ENCODE measurements around the gene COL20A1. TPM values are rescaled to one million over a fixed set of nuclear protein-coding genes. Genes with fewer than 3 reads are reported as not detected.

COL20A1 gene
- total and polyA plus RNA-seq, 4 donors: 0.06 to 0.09 TPM; not detected in 2

- no peak for TF ChIP-seq CTCF (IDR thresholded peaks at IDR 0.05; ENCODE audit: control extremely low read depth, extremely low read depth)
- H3K27ac ChIP-seq (ENCODE audit: low read depth in 1 of 2, low read length in 1 of 2): no peak overlapping the region
- no peaks in the 10 kb centered on the region for H3K36me3 ChIP-seq (ENCODE audit: control insufficient read depth in 4 of 4, insufficient read depth in 4 of 4, low read length in 4 of 4)
- no peaks in the 10 kb centered on the region for H3K9me3 ChIP-seq (ENCODE audit: control insufficient read depth in 4 of 4, insufficient read depth in 3 of 4, low read length in 3 of 4)
- H3K27me3 ChIP-seq (ENCODE audit: control insufficient read depth in 3 of 3, insufficient read depth in 3 of 3, low read length in 2 of 3): peaks cover 0 to 13% (median 11%) of the 10 kb centered on the region in 3 donors
- H3K9ac ChIP-seq (ENCODE audit: insufficient read depth in 1 of 2, low read length in 2 of 2): no peak overlapping the region
- whole genome bisulfite sequencing, 2 donors: 90 to 93% methylated on average over 8 of the region's 8 CpGs
- no peak for DNase-seq
- ATAC-seq (ENCODE audit: insufficient read depth, low FRiP score): no peak
- H3K4me1 ChIP-seq (ENCODE audit: control insufficient read depth in 5 of 5, insufficient read depth in 5 of 5, low read length in 5 of 5): peaks cover 0 to 24% (median 6%) of the 10 kb centered on the region in 5 donors
- H3K4me3 ChIP-seq: no peak overlapping the region
Observed at GRCh38 chr20:63356511-63356910, 63.5 kb downstream of the COL20A1 start.

- ATAC-seq (ENCODE audit: insufficient read depth, low FRiP score) (no peak), DNase-seq (no peak)
- no peak for TF ChIP-seq CTCF (IDR thresholded peaks at IDR 0.05; ENCODE audit: control extremely low read depth, extremely low read depth)
- Histone ChIP-seq H3K4me3 (no peak overlapping the region), H3K36me3 (ENCODE audit: control insufficient read depth in 4 of 4, insufficient read depth in 4 of 4, low read length in 4 of 4) (no peaks in the 10 kb centered on the region), H3K27ac (ENCODE audit: low read depth in 1 of 2, low read length in 1 of 2) (no peak overlapping the region), H3K9ac (ENCODE audit: insufficient read depth in 1 of 2, low read length in 2 of 2) (no peak overlapping the region), H3K9me3 (ENCODE audit: control insufficient read depth in 4 of 4, insufficient read depth in 3 of 4, low read length in 3 of 4) (no peaks in the 10 kb centered on the region), H3K4me1 (ENCODE audit: control insufficient read depth in 5 of 5, insufficient read depth in 5 of 5, low read length in 5 of 5) (peaks cover 0 to 17% (median 4%) of the 10 kb centered on the region in 5 donors), H3K27me3 (ENCODE audit: control insufficient read depth in 3 of 3, insufficient read depth in 3 of 3, low read length in 2 of 3) (peaks cover 0 to 19% (median 11%) of the 10 kb centered on the region in 3 donors)
- WGBS, 2 donors: 77 to 82% methylated on average over 30 of the region's 30 CpGs
Observed at GRCh38 chr20:63356931-63357879, 64.2 kb downstream of the COL20A1 start.

GRCh38 chr20:63357921-63358905, 65.2 kb downstream of the COL20A1 start:
- Histone ChIP-seq H3K27me3 (ENCODE audit: control insufficient read depth in 3 of 3, insufficient read depth in 3 of 3, low read length in 2 of 3) (peaks cover 0 to 28% (median 21%) of the 10 kb centered on the region in 3 donors), H3K27ac (ENCODE audit: low read depth in 1 of 2, low read length in 1 of 2) (no peak overlapping the region), H3K9ac (ENCODE audit: insufficient read depth in 1 of 2, low read length in 2 of 2) (no peak overlapping the region), H3K4me3 (no peak overlapping the region), H3K36me3 (ENCODE audit: control insufficient read depth in 4 of 4, insufficient read depth in 4 of 4, low read length in 4 of 4) (no peaks in the 10 kb centered on the region), H3K4me1 (ENCODE audit: control insufficient read depth in 5 of 5, insufficient read depth in 5 of 5, low read length in 5 of 5) (peaks cover 0 to 9% (median 0%) of the 10 kb centered on the region in 5 donors), H3K9me3 (ENCODE audit: control insufficient read depth in 4 of 4, insufficient read depth in 3 of 4, low read length in 3 of 4) (no peaks in the 10 kb centered on the region)
- no peak for TF ChIP-seq CTCF (IDR thresholded peaks at IDR 0.05; ENCODE audit: control extremely low read depth, extremely low read depth)
- no peak for DNase-seq
- WGBS, 2 donors: 68 to 74% methylated on average over 25 to 26 of the region's 26 CpGs
- no peak for ATAC-seq (ENCODE audit: insufficient read depth, low FRiP score)
